ENCODE measurements around the gene PSEN2. TPM values are rescaled to one million over a fixed set of nuclear protein-coding genes. Genes with fewer than 3 reads are reported as not detected.

PSEN2 gene
- total and polyA plus RNA-seq, 2 of the 8 experiments (the other 6 are each of a cell fraction or from before 2014, with no cell fraction given) = 22.9 to 29.0 TPM

GRCh38 chr1:226919995-226920394 is 49.6 kb downstream of the PSEN2 start:
- CTCF ChIA-PET (ENCODE audit: partially characterized antibody) = interaction anchor here (1.2 kb wide), 1 partner anchor 26 kb away, joined by 3 read pairs; no protein-coding TSS in a partner anchor
- peaks cover 0 to 2% of the 10 kb centered on the region in 2 experiments for H4K20me1 ChIP-seq (replicated peaks in 1 of 2; ENCODE audit: control insufficient read depth in 1 of 2, insufficient read depth in 2 of 2, low read length in 2 of 2)
- no peak overlapping the region for H2AK5ac ChIP-seq (ENCODE audit: low read depth, low read length)
- H3K27ac ChIP-seq (ENCODE audit: low read depth, low read length) = no peak overlapping the region
- H3K9ac ChIP-seq (replicated peaks in 1 of 4; ENCODE audit: extremely low read depth in 1 of 4, low read depth in 3 of 4, low read length in 3 of 4) = no peak overlapping the region
- 82% methylated on average over 1 of the region's 1 CpG; no CpG with 5 or more reads in 1 of the 2 experiments for WGBS, 2 experiments (ENCODE audit: extremely low coverage in 1 of 2, insufficient coverage in 1 of 2, insufficient read length in 1 of 2, insufficient replicate concordance in 2 of 2, low coverage in 1 of 2, low lambda C conversion rate in 2 of 2, missing lambda C conversion rate in 1 of 2)
- no peaks in the 10 kb centered on the region for H3K23me2 ChIP-seq (ENCODE audit: low read depth, low read length)
- no peaks in the 10 kb centered on the region for H3K4me1 ChIP-seq (replicated peaks in 1 of 4; ENCODE audit: control insufficient read depth in 3 of 4, insufficient read depth in 4 of 4, low read length in 3 of 4)
- FAIRE-seq (no peak), DNase-seq (ENCODE audit: low read depth in 1 of 2, low spot score in 2 of 2) (no peak)
- H2BK15ac ChIP-seq (ENCODE audit: low read length) = no peak overlapping the region
- no peaks in the 10 kb centered on the region for H3K9me3 ChIP-seq (ENCODE audit: insufficient read depth in 2 of 2, low read depth in 1 of 2, low read length in 1 of 2)
- H2BK120ac ChIP-seq (replicated peaks; ENCODE audit: low read depth, low read length) = no peak overlapping the region
- H3K79me1 ChIP-seq (ENCODE audit: low read depth, low read length) = no peaks in the 10 kb centered on the region
- H2BK5ac ChIP-seq (ENCODE audit: low read depth, low read length) = no peak overlapping the region
- no peaks in the 10 kb centered on the region for H3K36me3 ChIP-seq (ENCODE audit: control insufficient read depth in 2 of 4, insufficient read depth in 4 of 4, low read length in 3 of 4)
- H3K18ac ChIP-seq (ENCODE audit: extremely low read depth, low read length) = no peak overlapping the region
- H3K4me3 ChIP-seq (ENCODE audit: extremely low read depth in 1 of 4, insufficient read depth in 2 of 4, low read depth in 3 of 4, low read length in 4 of 4) = no peak overlapping the region
- H3K4ac ChIP-seq (replicated peaks; ENCODE audit: insufficient read length, low read depth, low read length) = no peak overlapping the region
- no peak overlapping the region for H2BK12ac ChIP-seq (ENCODE audit: low read depth, low read length)
- H3K27me3 ChIP-seq (replicated peaks in 1 of 4; ENCODE audit: control insufficient read depth in 3 of 4, extremely low read depth in 1 of 4, insufficient read depth in 3 of 4, low read length in 3 of 4) = no peaks in the 10 kb centered on the region
- no peak overlapping the region for H3K56ac ChIP-seq (replicated peaks; ENCODE audit: insufficient read length, low read depth, low read length)
- H3K14ac ChIP-seq (ENCODE audit: insufficient read length) = no peak overlapping the region
- no peak overlapping the region for H2BK20ac ChIP-seq (ENCODE audit: low read length)
- no peaks in the 10 kb centered on the region for H3K79me2 ChIP-seq (ENCODE audit: control insufficient read depth in 1 of 2, insufficient read depth in 2 of 2, low read length in 2 of 2)
- no peak overlapping the region for H3K4me2 ChIP-seq (ENCODE audit: insufficient read depth in 1 of 2, low read depth in 2 of 2, low read length in 2 of 2)
- H4K91ac ChIP-seq (replicated peaks; ENCODE audit: insufficient read length, low read length) = no peak overlapping the region
- no peak overlapping the region for H4K8ac ChIP-seq (ENCODE audit: extremely low read depth, insufficient read depth, low read length)
- POLR2A ChIA-PET (ENCODE audit: partially characterized antibody) = interaction anchor here (1.0 kb wide), 1 partner anchor 48 kb away, joined by 3 read pairs; no protein-coding TSS in a partner anchor
- TF ChIP-seq, protein P1, sequence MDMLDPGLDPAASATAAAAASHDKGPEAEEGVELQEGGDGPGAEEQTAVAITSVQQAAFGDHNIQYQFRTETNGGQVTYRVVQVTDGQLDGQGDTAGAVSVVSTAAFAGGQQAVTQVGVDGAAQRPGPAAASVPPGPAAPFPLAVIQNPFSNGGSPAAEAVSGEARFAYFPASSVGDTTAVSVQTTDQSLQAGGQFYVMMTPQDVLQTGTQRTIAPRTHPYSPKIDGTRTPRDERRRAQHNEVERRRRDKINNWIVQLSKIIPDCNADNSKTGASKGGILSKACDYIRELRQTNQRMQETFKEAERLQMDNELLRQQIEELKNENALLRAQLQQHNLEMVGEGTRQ (IDR thresholded peaks at IDR 0.05; ENCODE audit: low read length) = no peak
- TF ChIP-seq HDAC6 (IDR thresholded peaks at IDR 0.05; ENCODE audit: low read depth, low read length) (no peak), JUN (IDR thresholded peaks at IDR 0.05; ENCODE audit: low read depth, low read length) (no peak), KDM5A (IDR thresholded peaks at IDR 0.05; ENCODE audit: low read length) (no peak)
- H2AFZ ChIP-seq (ENCODE audit: low read length) = no peak overlapping the region
- no peak overlapping the region for H4K5ac ChIP-seq (ENCODE audit: insufficient read length, low read depth, low read length)
- H3K23ac ChIP-seq (ENCODE audit: insufficient read length) = no peak overlapping the region
